ENCODE data around the gene RABGAP1L. TPM values are rescaled to one million over a fixed set of nuclear protein-coding genes. Genes with fewer than 3 reads are reported as not detected.
A peak's percentile ranks its signal among the peaks of the same experiment; 100 is the strongest.
"Not testable (repeated sequence)": the region's sequence is repeated elsewhere in the genome, so short reads cannot be mapped to it uniquely, and the experiment has no call there.

The RABGAP1L gene
- polyA plus RNA-seq (2013, experiment 1 of 2) = 10.9 TPM
- 10.8 TPM for polyA plus RNA-seq (2013, experiment 2 of 2)

DNA sequence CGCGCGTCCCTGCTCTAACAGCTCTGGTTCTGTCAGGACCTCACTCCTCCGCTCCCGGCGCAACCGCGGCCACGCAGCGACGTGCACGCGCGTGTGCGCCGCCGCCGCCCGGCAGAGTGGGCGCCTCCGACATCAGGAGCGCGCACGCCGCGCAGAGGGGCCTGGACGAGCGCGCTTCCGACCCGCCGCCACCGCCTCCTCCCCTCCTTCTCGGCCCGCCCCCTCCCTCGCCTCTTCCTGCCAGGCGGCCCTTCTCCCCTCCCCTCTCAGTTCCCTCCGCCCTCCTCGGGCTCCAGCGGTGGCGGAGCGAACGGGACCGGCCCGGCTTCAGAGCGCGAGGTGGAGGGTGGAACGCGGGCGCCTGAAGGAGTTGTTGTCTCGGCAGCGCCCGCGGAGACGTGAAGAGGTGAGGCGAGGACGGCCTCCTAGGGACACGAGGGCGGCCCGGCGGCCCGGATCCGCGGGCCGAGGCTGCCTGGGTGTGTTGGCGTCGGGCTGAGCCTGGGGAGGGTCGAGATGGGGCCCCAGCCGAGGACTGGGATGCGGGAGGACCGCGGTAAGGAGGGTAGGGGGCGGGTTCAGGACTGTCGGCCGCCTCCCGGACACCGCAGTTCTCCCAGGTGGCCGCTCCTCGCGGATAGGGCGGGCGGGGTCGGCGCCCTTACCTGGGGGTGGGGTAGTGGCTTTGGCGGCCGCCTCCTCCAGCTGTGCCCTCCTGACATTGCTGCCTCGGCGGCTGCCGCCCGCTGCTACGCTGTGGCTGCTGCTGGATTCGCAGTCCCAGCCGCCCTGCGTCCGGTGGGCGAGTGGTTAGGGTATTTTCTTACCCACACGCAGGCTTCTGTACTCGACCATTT, at the start of gene RABGAP1L:
RABGAP1L (plus strand) TSS at position 269 of the 857 bp plus-strand sequence.
- Histone ChIP-seq H3K4me3 (ENCODE audit: extremely low read depth, insufficient read depth, low read length, poor library complexity, severe bottlenecking) (peak within 1 kb of the TSS; percentile 81), H3K9me3 (ENCODE audit: control insufficient read depth, low read length) (no peaks in the 10 kb centered on the region), H3K36me3 (ENCODE audit: control insufficient read depth, insufficient read depth, low read length) (no peaks in the 10 kb centered on the region), H3K27ac (ENCODE audit: low read depth, low read length, severe bottlenecking) (peak within 1 kb of the TSS; percentile 73), H3K4me1 (ENCODE audit: control insufficient read depth, insufficient read depth, low read length, poor library complexity, severe bottlenecking) (peaks cover 8% of the 10 kb centered on the region)
- 0 to 1% methylated on average over 25 to 52 of the region's 98 CpGs for WGBS, 2 experiments (ENCODE audit: insufficient coverage in 2 of 2)

DNA sequence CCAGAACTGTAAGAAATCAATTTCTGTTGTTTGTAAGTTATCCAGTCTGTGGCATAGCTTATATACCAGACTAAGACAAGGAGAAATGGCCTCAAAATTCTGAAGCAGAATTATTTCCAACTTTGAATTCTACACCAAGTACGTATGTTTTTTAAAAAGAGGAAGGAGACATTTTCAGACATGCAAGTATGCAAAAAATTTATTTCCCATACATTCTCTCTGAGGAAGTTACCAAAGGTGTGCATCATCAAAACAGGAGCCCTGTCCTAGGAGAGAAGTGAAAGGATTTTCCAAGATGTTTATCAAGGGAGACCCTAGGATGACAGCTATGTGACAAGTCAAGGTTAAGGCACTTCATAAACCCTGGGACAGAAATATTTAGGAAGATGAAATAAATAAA, 49.3 kb upstream of the RABGAP1L start:
- no peaks in the 10 kb centered on the region for H3K36me3 ChIP-seq (ENCODE audit: control insufficient read depth, insufficient read depth, low read length)
- H3K27ac ChIP-seq (ENCODE audit: low read depth, low read length, severe bottlenecking) = no peak overlapping the region

DNA sequence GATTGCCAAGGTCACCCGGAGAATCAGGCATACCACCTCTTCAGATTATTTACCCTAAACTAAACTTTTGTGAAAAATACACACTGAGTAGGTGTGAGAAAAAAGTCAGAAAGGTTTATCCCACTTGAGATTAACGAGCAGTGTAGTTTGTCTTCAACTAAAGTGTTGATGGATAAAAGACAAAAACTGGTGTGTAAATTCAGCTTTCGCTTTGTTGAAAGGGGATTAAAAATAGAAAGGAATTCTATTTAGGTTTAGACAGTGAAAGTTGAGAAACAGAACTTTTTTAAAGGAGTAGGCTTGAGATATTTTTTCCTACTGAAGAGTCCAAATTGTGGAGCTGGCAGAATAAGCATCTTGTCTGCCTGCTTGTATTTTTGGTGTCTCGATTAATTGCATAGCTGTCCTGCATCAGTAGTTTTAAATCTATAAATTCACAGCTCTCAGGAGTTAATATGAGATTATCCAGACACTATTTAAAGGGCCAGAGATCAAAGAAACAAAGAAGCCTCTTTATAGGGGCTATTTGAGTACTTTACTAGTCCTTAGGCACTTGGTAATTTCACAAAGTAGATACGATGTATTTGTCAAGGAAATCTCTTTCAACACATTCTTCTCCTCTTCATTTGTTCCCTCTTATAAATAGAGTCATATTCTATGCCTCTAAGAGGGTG, 46.7 kb upstream of the RABGAP1L start:
- WGBS, 2 experiments (ENCODE audit: insufficient coverage in 2 of 2) = 83 to 90% methylated on average over 2 of the region's 5 CpGs
- H3K36me3 ChIP-seq (ENCODE audit: control insufficient read depth, insufficient read depth, low read length) = no peaks in the 10 kb centered on the region

More for the DNA sequence above, 49.3 kb upstream of the RABGAP1L start:
- H3K4me3 ChIP-seq (ENCODE audit: extremely low read depth, insufficient read depth, low read length, poor library complexity, severe bottlenecking) = no peak overlapping the region
- H3K9me3 ChIP-seq (ENCODE audit: control insufficient read depth, low read length) = no peaks in the 10 kb centered on the region
- no peaks in the 10 kb centered on the region for H3K4me1 ChIP-seq (ENCODE audit: control insufficient read depth, insufficient read depth, low read length, poor library complexity, severe bottlenecking)
- no CpG with 5 or more reads among the region's 1 CpG for WGBS, 2 experiments (ENCODE audit: insufficient coverage in 2 of 2)

DNA sequence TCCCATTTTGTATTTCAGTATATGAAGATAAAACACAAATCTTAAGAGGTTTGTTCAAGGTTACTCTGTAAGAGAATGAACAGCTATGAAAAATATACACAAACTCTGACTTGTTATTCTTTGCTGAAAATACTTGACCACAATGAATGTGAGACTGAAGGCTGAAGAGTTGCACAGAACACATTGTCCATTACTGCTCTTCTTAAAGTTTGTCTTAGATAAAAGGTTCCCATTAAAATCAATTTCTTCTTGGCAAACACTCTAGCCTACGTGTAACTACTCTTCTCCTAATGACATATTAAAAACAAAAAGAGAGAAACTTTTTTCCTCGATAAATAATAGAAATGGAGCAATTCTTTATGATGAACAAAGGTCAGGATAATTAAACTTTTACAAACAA, 45.2 kb upstream of the RABGAP1L start:
- Histone ChIP-seq H3K9me3 (ENCODE audit: control insufficient read depth, low read length) (no peaks in the 10 kb centered on the region), H3K27ac (ENCODE audit: low read depth, low read length, severe bottlenecking) (no peak overlapping the region), H3K36me3 (ENCODE audit: control insufficient read depth, insufficient read depth, low read length) (no peaks in the 10 kb centered on the region), H3K4me1 (ENCODE audit: control insufficient read depth, insufficient read depth, low read length, poor library complexity, severe bottlenecking) (no peaks in the 10 kb centered on the region), H3K4me3 (ENCODE audit: extremely low read depth, insufficient read depth, low read length, poor library complexity, severe bottlenecking) (no peak overlapping the region)
- no CpG with 5 or more reads among the region's 2 CpGs for WGBS, 2 experiments (ENCODE audit: insufficient coverage in 2 of 2)

More for the DNA sequence above, 46.7 kb upstream of the RABGAP1L start:
- Histone ChIP-seq H3K4me1 (ENCODE audit: control insufficient read depth, insufficient read depth, low read length, poor library complexity, severe bottlenecking) (no peaks in the 10 kb centered on the region), H3K27ac (ENCODE audit: low read depth, low read length, severe bottlenecking) (no peak overlapping the region), H3K4me3 (ENCODE audit: extremely low read depth, insufficient read depth, low read length, poor library complexity, severe bottlenecking) (no peak overlapping the region), H3K9me3 (ENCODE audit: control insufficient read depth, low read length) (no peaks in the 10 kb centered on the region)

DNA sequence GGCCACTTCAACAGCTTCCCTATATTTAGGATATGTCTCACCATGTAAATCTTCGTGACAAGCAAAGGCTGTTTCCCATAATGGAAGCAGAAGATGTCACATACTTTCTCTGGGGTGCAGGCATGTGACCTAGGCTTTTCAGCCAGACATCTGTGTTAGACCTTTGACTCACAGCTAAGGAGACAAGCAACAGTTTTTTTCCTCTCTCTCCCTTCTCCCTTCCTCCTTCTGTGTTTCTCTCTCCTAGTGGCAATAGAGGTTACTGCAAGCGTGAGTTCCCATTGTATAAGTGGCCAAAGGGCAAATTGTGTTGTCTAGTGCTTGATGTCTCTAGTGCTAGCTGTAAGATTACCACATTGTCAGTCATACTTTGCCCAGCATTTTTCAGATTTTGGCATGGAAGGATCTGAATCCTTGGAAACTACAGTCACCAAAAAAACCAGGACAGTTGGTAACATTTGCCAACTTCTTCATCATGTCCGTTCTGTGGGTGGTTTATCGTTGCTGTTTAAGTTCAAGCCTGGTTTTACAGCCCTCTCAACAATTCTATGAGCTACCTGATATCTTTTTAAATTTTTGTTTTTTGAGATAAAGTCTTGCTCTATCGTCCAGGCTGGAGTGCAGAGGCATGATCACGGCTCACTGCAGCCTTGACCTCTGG, 44.4 kb upstream of the RABGAP1L start:
- 77 to 90% methylated on average over 2 to 3 of the region's 6 CpGs for WGBS, 2 experiments (ENCODE audit: insufficient coverage in 2 of 2)
- Histone ChIP-seq H3K4me1 (ENCODE audit: control insufficient read depth, insufficient read depth, low read length, poor library complexity, severe bottlenecking) (no peaks in the 10 kb centered on the region), H3K36me3 (ENCODE audit: control insufficient read depth, insufficient read depth, low read length) (no peaks in the 10 kb centered on the region), H3K4me3 (ENCODE audit: extremely low read depth, insufficient read depth, low read length, poor library complexity, severe bottlenecking) (no peak overlapping the region), H3K27ac (ENCODE audit: low read depth, low read length, severe bottlenecking) (no peak overlapping the region), H3K9me3 (ENCODE audit: control insufficient read depth, low read length) (no peaks in the 10 kb centered on the region)

DNA sequence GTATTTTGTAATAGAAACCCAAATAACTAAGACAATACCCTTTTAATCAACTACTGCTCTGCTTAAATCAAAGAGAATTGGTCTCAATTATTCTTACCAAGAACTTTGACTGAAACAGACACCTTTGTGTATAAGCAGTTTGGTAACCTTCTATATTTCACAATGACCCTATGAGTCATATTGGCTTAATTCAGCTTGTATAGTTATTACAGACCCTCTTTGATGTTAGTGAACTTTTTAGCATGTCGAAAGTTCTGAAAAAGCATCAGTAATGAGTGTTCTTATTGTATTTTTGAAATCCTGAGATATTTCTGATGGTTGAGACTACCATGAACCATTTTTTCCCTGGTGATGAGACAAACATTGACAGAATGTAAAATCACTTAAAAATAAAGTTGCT, 43.3 kb upstream of the RABGAP1L start:
- 67 to 71% methylated on average over 1 of the region's 1 CpG for WGBS, 2 experiments (ENCODE audit: insufficient coverage in 2 of 2)
- H3K9me3 ChIP-seq (ENCODE audit: control insufficient read depth, low read length) = no peaks in the 10 kb centered on the region
- H3K4me3 ChIP-seq (ENCODE audit: extremely low read depth, insufficient read depth, low read length, poor library complexity, severe bottlenecking) = no peak overlapping the region
- H3K27ac ChIP-seq (ENCODE audit: low read depth, low read length, severe bottlenecking) = no peak overlapping the region
- H3K4me1 ChIP-seq (ENCODE audit: control insufficient read depth, insufficient read depth, low read length, poor library complexity, severe bottlenecking) = no peaks in the 10 kb centered on the region
- H3K36me3 ChIP-seq (ENCODE audit: control insufficient read depth, insufficient read depth, low read length) = no peaks in the 10 kb centered on the region

DNA sequence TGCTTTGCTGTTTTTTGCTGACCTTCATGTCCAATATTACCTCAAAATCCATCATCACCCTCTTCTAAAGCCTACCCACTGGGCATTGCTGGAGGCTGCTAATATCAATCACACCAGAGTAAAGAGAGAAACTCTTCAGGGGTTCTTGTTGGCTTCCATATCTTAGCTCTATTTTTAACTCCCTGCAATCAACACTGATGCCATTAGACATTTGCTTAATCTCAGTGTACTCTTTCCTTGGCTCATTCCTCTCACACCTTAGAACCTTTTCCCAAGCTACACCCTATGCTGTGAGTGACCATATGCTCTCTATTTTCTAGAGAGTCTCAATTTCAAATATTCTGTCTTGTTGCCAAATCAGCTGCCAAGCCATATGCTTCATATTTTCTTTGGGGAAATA, 40.6 kb upstream of the RABGAP1L start:
- no peak overlapping the region for H3K27ac ChIP-seq (ENCODE audit: low read depth, low read length, severe bottlenecking)
- H3K9me3 ChIP-seq (ENCODE audit: control insufficient read depth, low read length) = no peaks in the 10 kb centered on the region
- H3K36me3 ChIP-seq (ENCODE audit: control insufficient read depth, insufficient read depth, low read length) = no peaks in the 10 kb centered on the region
- H3K4me3 ChIP-seq (ENCODE audit: extremely low read depth, insufficient read depth, low read length, poor library complexity, severe bottlenecking) = no peak overlapping the region
- H3K4me1 ChIP-seq (ENCODE audit: control insufficient read depth, insufficient read depth, low read length, poor library complexity, severe bottlenecking) = no peaks in the 10 kb centered on the region

DNA sequence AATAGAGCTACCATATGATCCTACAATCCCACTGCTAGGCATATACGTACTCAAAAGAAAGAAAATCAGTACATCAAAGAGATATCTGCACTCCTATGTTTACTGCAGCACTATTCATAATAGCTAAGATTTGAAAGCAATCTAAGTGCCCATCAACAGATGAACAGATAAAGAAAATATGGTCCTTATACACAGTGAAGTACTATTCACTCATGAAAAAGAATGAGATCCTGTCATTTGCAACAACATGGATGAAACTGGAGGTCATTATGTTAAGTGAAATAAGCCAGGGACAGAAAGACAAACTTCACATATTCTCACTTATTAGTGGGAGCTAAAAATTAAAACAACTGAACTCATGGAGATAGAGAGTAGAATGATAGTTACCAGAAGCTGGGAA, 37.0 kb upstream of the RABGAP1L start:
- not testable (repeated sequence) for H3K4me3 ChIP-seq (ENCODE audit: extremely low read depth, insufficient read depth, low read length, poor library complexity, severe bottlenecking); H3K4me1 ChIP-seq (ENCODE audit: control insufficient read depth, insufficient read depth, low read length, poor library complexity, severe bottlenecking); H3K27ac ChIP-seq (ENCODE audit: low read depth, low read length, severe bottlenecking); H3K36me3 ChIP-seq (ENCODE audit: control insufficient read depth, insufficient read depth, low read length); H3K9me3 ChIP-seq (ENCODE audit: control insufficient read depth, low read length)
- 100% methylated on average over 1 of the region's 1 CpG for WGBS, 2 experiments (ENCODE audit: insufficient coverage in 2 of 2)

DNA sequence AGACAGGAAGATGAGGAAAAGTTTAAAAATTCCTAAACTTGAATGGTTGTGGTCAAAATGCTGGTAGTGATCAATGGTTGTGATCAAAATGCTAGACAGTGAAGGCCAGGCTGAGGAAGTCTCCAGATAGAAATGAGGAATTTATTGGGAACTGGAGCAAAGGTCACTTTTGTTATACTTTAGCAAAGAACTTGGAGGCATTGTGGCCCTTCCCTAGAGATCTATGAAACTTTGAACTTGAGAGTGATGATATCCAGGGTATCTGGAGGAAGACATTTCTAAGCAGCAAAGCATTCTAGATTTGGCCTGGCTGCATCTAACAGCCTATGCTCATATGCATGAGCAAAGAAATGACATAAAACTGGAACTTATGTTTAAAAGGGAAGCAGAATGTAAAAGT, 35.5 kb upstream of the RABGAP1L start:
- no peaks in the 10 kb centered on the region for H3K4me1 ChIP-seq (ENCODE audit: control insufficient read depth, insufficient read depth, low read length, poor library complexity, severe bottlenecking)
- no peaks in the 10 kb centered on the region for H3K9me3 ChIP-seq (ENCODE audit: control insufficient read depth, low read length)
- no peaks in the 10 kb centered on the region for H3K36me3 ChIP-seq (ENCODE audit: control insufficient read depth, insufficient read depth, low read length)
- H3K27ac ChIP-seq (ENCODE audit: low read depth, low read length, severe bottlenecking) = no peak overlapping the region
- H3K4me3 ChIP-seq (ENCODE audit: extremely low read depth, insufficient read depth, low read length, poor library complexity, severe bottlenecking) = no peak overlapping the region

DNA sequence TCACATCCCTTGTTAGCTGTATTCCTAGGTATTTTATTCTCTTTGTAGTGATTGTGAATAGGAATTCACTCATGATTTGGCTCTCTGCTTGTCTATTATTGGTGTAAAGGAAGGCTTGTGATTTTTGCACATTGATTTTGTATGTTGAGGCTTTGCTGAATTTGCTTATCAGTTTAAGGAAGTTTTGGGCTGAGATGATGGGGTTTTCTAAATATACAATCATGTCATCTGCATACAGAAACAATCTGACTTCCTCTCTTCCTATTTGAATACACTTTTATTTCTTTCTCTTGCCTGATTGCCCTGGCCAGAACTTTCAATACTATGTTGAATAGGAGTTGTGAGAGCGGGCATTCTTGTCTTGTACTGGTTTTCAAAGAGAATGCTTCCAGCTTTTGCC, 32.1 kb upstream of the RABGAP1L start:
- peaks cover 10% of the 10 kb centered on the region for H3K4me1 ChIP-seq (ENCODE audit: control insufficient read depth, insufficient read depth, low read length, poor library complexity, severe bottlenecking)
- H3K4me3 ChIP-seq (ENCODE audit: extremely low read depth, insufficient read depth, low read length, poor library complexity, severe bottlenecking); H3K9me3 ChIP-seq (ENCODE audit: control insufficient read depth, low read length); H3K36me3 ChIP-seq (ENCODE audit: control insufficient read depth, insufficient read depth, low read length); H3K27ac ChIP-seq (ENCODE audit: low read depth, low read length, severe bottlenecking): not testable (repeated sequence)
- no CpG with 5 or more reads among the region's 1 CpG for WGBS, 2 experiments (ENCODE audit: insufficient coverage in 2 of 2)
